ENCODE results near the gene CACNG4. TPM values are rescaled to one million over a fixed set of nuclear protein-coding genes. Genes with fewer than 3 reads are reported as not detected.
"Not testable (repeated sequence)": the region's sequence is repeated elsewhere in the genome, so short reads cannot be mapped to it uniquely, and the experiment has no call there.

The CACNG4 gene
- total RNA-seq, 4 donors from 2014 or later, result 1.7 to 12.5 (median 2.9) TPM

DNA sequence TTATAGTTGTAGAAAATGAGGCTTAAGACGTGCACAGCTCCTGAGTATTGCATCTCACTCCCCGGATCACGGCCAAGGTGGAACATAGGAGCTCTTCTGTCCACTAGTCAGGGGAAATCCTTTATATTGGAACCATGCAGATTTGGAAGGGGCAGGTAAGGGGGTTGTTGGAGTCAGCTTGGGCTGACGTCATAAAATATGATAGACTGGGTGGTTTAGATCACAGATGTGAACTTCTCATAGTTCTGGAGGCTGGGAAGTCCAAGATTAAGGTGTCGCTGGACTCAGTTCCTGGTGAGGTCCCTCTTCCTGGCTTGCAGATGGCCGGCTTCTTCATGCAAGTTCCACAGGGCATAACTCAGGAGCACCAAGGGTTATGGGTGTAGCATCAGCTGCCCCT lies 5.6 kb downstream of the CACNG4 start:
- no peak for TF ChIP-seq EP300 (IDR thresholded peaks at IDR 0.05)
- TF ChIP-seq, protein P1, sequence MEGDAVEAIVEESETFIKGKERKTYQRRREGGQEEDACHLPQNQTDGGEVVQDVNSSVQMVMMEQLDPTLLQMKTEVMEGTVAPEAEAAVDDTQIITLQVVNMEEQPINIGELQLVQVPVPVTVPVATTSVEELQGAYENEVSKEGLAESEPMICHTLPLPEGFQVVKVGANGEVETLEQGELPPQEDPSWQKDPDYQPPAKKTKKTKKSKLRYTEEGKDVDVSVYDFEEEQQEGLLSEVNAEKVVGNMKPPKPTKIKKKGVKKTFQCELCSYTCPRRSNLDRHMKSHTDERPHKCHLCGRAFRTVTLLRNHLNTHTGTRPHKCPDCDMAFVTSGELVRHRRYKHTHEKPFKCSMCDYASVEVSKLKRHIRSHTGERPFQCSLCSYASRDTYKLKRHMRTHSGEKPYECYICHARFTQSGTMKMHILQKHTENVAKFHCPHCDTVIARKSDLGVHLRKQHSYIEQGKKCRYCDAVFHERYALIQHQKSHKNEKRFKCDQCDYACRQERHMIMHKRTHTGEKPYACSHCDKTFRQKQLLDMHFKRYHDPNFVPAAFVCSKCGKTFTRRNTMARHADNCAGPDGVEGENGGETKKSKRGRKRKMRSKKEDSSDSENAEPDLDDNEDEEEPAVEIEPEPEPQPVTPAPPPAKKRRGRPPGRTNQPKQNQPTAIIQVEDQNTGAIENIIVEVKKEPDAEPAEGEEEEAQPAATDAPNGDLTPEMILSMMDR (IDR thresholded peaks at IDR 0.05), result no peak
- TF ChIP-seq POLR2A (IDR thresholded peaks at IDR 0.05; ENCODE audit: low read depth), result no peak
- no peak for TF ChIP-seq POLR2AphosphoS5 (IDR thresholded peaks at IDR 0.05)
- Histone ChIP-seq H3K27me3 (peaks cover 0 to 80% (median 11%) of the 10 kb centered on the region in 4 donors), H3K4me1 (peaks cover 12 to 18% (median 15%) of the 10 kb centered on the region in 4 donors), H3K9me3 (no peaks in the 10 kb centered on the region), H3K4me3 (no peak overlapping the region), H3K36me3 (no peaks in the 10 kb centered on the region), H3K27ac (replicated peaks in 1 of 4) (no peak overlapping the region)
- no peak for DNase-seq (ENCODE audit: extremely low spot score)
- 95% methylated on average over 6 of the region's 6 CpGs for WGBS
- intact Hi-C loops (cut with DNase I), result no loop called here

DNA sequence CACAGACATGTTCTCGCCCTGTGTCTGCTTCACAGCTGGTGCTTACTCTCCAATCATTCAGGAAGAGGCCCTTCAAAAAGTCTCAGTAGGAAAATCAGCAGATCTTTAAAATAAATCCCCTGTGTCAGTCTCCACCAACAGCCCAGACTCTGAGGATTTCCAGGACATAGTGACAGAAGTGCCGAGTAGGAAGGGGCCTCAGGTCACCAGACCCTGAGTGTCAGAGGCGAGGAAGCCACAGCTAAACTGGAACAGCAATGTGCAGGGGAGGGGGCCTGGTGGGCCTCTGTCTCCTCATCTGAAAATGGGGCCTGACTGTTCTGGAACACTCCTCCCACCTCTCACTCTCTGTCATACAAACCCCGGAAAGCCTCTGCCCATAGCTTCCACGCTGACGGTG lies 6.3 kb downstream of the CACNG4 start:
- intact Hi-C loops (cut with DNase I), result no loop called here
- H3K27ac ChIP-seq (replicated peaks in 1 of 4), result no peak overlapping the region
- H3K4me3 ChIP-seq, result no peak overlapping the region
- DNase-seq (ENCODE audit: extremely low spot score), result no peak
- TF ChIP-seq, protein P1 (IDR thresholded peaks at IDR 0.05), result no peak
- TF ChIP-seq POLR2AphosphoS5 (IDR thresholded peaks at IDR 0.05) (no peak), EP300 (IDR thresholded peaks at IDR 0.05) (no peak), POLR2A (IDR thresholded peaks at IDR 0.05; ENCODE audit: low read depth) (no peak)
- H3K4me1 ChIP-seq, result peaks cover 7 to 15% (median 13%) of the 10 kb centered on the region in 4 donors
- WGBS, result 93% methylated on average over 6 of the region's 6 CpGs
- no peaks in the 10 kb centered on the region for H3K36me3 ChIP-seq
- H3K27me3 ChIP-seq, result peaks cover 0 to 75% (median 8%) of the 10 kb centered on the region in 4 donors
- H3K9me3 ChIP-seq, result no peaks in the 10 kb centered on the region

DNA sequence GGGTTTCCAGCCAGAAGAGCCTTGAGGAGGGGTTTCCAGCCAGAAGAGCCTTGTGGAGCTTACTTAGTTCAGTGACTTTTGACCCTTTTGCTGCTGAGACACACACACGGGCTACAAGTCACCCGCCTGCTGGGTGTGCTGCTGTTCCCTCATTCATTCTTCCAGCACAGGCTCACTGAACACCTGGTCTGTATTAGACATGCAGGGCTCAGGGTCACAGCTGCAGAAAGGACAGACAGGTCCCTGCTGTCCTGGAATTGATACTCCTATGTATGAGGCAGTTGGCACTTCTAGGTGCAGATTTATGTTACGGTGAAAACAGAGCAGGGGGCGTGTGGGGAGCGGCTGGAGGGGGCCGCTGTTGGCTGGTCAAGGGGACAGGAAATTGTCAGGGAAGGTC lies 6.8 kb downstream of the CACNG4 start:
- WGBS, result 82% methylated on average over 6 of the region's 6 CpGs
- Histone ChIP-seq H3K9me3 (no peaks in the 10 kb centered on the region), H3K36me3 (no peaks in the 10 kb centered on the region), H3K4me1 (peaks cover 3 to 15% (median 13%) of the 10 kb centered on the region in 4 donors), H3K4me3 (no peak overlapping the region), H3K27ac (replicated peaks in 1 of 4) (no peak overlapping the region), H3K27me3 (peaks cover 0 to 75% (median 6%) of the 10 kb centered on the region in 4 donors)
- intact Hi-C loops (cut with DNase I), result no loop called here
- TF ChIP-seq POLR2AphosphoS5 (IDR thresholded peaks at IDR 0.05) (no peak), POLR2A (IDR thresholded peaks at IDR 0.05; ENCODE audit: low read depth) (no peak), EP300 (IDR thresholded peaks at IDR 0.05) (no peak)
- TF ChIP-seq, protein P1 (IDR thresholded peaks at IDR 0.05), result no peak
- DNase-seq (ENCODE audit: extremely low spot score), result no peak

DNA sequence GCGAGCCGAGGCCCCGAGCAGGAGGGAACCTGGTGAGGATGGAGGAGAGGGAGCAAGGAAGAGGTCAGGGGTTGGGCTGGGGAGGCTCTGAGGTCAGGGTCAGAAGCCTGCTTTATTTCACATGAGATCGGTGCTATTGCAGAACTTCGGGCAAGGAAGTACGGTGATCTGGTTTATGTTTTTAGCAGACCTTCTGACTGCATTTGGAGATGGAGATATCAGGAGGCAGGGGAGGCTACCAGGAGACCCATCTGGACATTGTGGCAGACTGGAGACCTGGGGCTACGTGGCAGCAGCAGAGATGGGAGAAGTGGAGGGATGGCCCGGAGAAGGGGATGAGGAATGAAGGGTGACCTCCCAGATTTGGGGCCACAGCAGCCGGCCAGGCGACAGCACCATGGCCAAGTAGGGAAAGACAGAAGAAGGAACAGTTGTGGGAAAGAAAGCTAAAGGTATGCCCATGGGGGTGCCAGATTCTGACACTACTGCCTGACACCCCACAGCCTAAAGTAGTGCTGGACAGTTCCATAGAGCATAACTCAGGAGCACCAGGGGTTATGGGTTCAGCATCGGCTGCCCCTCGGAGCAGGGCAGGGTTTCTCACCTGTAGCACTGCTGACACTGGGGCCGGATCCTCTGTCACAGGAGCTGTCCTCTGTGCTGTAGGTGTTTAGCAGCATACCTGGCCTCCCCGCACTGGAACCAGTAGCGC lies 7.4 kb downstream of the CACNG4 start:
- 81% methylated on average over 15 of the region's 15 CpGs for WGBS
- intact Hi-C loops (cut with DNase I), result no loop called here
- H3K36me3 ChIP-seq, result no peaks in the 10 kb centered on the region
- no peak overlapping the region for H3K27ac ChIP-seq (replicated peaks in 1 of 4)
- peaks cover 7 to 17% (median 14%) of the 10 kb centered on the region in 4 donors for H3K4me1 ChIP-seq
- DNase-seq (ENCODE audit: extremely low spot score), result no peak
- H3K9me3 ChIP-seq, result no peaks in the 10 kb centered on the region
- TF ChIP-seq, protein P1 (IDR thresholded peaks at IDR 0.05), result no peak
- TF ChIP-seq POLR2A (IDR thresholded peaks at IDR 0.05; ENCODE audit: low read depth) (no peak), POLR2AphosphoS5 (IDR thresholded peaks at IDR 0.05) (no peak), EP300 (IDR thresholded peaks at IDR 0.05) (no peak)
- peaks cover 0 to 68% (median 3%) of the 10 kb centered on the region in 4 donors for H3K27me3 ChIP-seq
- no peak overlapping the region for H3K4me3 ChIP-seq

DNA sequence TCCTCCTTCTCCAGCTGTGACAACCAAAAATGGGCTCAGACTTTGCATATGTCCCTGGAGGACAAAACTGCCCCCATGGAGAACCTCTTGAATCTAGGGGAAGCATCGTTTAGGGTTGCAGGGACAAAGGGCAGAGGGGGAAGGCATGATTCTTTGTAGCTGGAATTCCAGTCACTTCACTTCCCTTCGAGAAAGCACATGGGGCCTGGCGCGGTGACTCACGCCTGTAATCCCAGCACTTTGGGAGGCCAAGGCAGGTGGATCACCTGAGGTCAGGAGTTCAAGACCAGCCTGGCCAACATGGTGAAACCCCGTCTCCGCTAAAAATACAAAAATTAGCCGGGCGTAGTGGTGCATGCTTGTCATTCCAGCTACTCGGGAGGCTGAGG lies 7.9 kb downstream of the CACNG4 start:
- H3K27ac ChIP-seq (replicated peaks in 1 of 4); DNase-seq (ENCODE audit: extremely low spot score); H3K36me3 ChIP-seq; H3K9me3 ChIP-seq; intact Hi-C loops (cut with DNase I); H3K4me3 ChIP-seq: not testable (repeated sequence)
- Histone ChIP-seq H3K4me1 (peaks cover 7 to 22% (median 19%) of the 10 kb centered on the region in 4 donors), H3K27me3 (peaks cover 0 to 67% (median 2%) of the 10 kb centered on the region in 4 donors)
- 89% methylated on average over 9 of the region's 10 CpGs for WGBS

Measured in esophagus muscularis mucosa (tissue), 4 donors.